NCI-H345 (cell line): ENCODE results near the gene SRCIN1.
"Not testable (repeated sequence)": the region's sequence is repeated elsewhere in the genome, so short reads cannot be mapped to it uniquely, and the experiment has no call there.

Experiments
- DNase-seq: peaks from one replicate; lab custom pipeline; 2025; lab: John Stamatoyannopoulos, UW

Gene SRCIN1

GRCh38 chr17:38605841-38606645, at the start of gene SRCIN1:
TSS of gene SRCIN1 (minus strand) at chr17:38605952. CDS start at chr17:38605705, 247 bp downstream.
- DNase-seq, result peak; percentile 79

- DNase-seq, result no peak
These were observed 49.0 kb upstream of the SRCIN1 start for GRCh38 chr17:38654411-38655398.

GRCh38 chr17:38653679-38654078, 47.9 kb upstream of the SRCIN1 start:
- DNase-seq, result no peak

- no peak for DNase-seq
These were observed 47.5 kb upstream of the SRCIN1 start for GRCh38 chr17:38653230-38653629.

GRCh38 chr17:38650653-38651173, 45.0 kb upstream of the SRCIN1 start:
- not testable (repeated sequence) for DNase-seq

- no peak for DNase-seq
These were observed 32.2 kb upstream of the SRCIN1 start for GRCh38 chr17:38637951-38638350.

GRCh38 chr17:38636054-38636453, 30.3 kb upstream of the SRCIN1 start:
- DNase-seq, result no peak

- no peak for DNase-seq
These were observed 26.6 kb upstream of the SRCIN1 start for GRCh38 chr17:38632334-38632733.

GRCh38 chr17:38628441-38628840, 22.7 kb upstream of the SRCIN1 start:
- DNase-seq, result no peak

DNA sequence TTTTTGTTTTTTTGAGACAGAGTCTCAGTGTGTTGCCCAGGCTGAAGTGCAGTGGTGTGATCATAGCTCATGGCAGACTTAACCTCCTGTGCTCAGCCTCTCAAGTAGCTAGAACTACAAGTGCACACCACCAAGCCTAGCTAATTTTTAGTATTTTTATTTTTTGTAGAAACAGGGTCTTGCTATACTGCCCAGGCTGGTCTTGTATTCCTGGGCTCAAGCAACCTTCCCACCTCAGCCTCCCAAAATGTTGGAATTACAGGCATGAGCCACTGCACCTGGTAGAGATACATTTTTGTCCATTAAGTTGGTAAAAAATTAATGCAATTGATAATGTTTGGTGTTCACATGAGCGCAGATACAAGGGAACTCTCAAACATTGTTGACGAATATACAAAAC, 22.2 kb upstream of the SRCIN1 start:
- no peak for DNase-seq

- DNase-seq, result not testable (repeated sequence)
These were observed 21.0 kb upstream of the SRCIN1 start for GRCh38 chr17:38626606-38627226.

GRCh38 chr17:38625482-38625881, 19.7 kb upstream of the SRCIN1 start:
- DNase-seq, result no peak

GRCh38 chr17:38624782-38625355, 19.1 kb upstream of the SRCIN1 start:
- DNase-seq, result not testable (repeated sequence)

DNA sequence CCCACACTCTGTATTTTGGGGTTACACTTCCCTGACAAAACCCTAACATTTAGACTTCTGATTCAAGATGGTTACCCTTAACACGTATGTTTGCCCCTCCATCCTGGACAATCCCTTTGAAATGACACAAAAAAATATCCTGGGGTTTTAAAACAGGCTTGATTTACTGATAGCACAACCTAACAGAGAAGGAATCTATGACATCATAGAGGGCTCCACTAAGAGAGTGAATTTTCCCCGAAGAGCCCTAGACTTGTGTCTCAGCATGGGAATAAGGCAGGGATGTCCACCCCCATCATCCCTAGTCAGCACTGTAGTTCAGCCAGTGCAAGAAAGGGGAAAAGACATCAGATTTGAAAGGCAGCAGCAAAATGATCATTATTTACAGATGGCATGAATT, 15.8 kb upstream of the SRCIN1 start:
- DNase-seq, result no peak

DNA sequence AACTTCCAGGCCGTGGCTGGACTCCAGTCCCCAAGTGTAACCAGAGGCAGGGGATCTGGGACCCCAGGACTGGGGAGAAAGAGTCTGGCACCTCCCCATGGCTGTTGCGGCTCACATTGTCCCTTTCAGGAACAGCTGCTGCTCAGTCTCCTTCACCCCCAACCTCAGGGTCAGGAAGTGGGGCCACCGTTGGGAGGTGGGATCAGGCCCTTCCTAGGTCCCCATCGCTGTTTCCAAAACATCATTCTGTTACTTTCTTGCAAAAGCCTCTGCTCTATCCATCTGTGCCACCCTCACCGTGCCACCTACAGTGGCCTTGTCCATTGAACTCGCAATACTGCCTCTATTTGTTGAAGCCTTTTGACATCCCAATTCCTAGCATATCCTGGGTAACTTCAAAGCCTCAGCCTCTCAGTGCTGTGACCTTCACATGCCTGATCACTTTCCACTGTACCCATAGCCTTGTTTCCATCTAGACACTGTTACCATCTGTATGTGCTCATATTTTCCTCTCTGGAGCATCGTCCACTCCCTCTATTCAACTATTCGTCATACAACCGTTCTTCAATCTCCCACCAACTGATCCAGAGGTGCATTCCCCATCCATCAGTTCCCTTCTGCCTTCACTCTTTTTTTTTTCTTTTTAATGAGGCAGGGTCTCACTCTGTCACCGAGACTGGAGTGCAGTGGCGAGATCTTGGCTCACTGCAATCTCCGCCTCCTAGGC, 15.0 kb upstream of the SRCIN1 start:
- no peak for DNase-seq

- no peak for DNase-seq
These were observed 14.3 kb upstream of the SRCIN1 start for GRCh38 chr17:38619937-38620550.

- DNase-seq, result no peak
These were observed 13.7 kb upstream of the SRCIN1 start for GRCh38 chr17:38619451-38619795.

- no peak for DNase-seq
These were observed 12.4 kb upstream of the SRCIN1 start for GRCh38 chr17:38617967-38618760.

GRCh38 chr17:38617074-38617860, 11.5 kb upstream of the SRCIN1 start:
- DNase-seq, result no peak
